HepG2 (cell line): ENCODE results near the gene NKD1. TPM values are rescaled to one million over a fixed set of nuclear protein-coding genes. Genes with fewer than 3 reads are reported as not detected.
A peak's percentile ranks its signal among the peaks of the same experiment; 100 is the strongest.

Experiments
- AKAP8 ChIP-seq: sonication (generic); formaldehyde crosslinking; IDR thresholded peaks from 2 replicates; pipeline ENCODE4 v1.5.1; 2020; ENCODE audit warnings: mild to moderate bottlenecking, missing genetic modification reagents
- HNF4A ChIP-seq: sonication (generic); formaldehyde crosslinking; IDR thresholded peaks from 2 replicates; pipeline ENCODE4 v1.4.0; 2020; ENCODE audit warnings: missing genetic modification reagents
- LCORL ChIP-seq, 2 experiments: fragments of 450-650 bp in 1 of 2; sonication (generic) in 1 of 2; formaldehyde crosslinking in 1 of 2; IDR thresholded peaks; 2 replicates each; pipeline versions ENCODE4 v1.5.0 to v1.6.1; 2017 to 2020; ENCODE audit warnings: antibody characterized with exemption in 1 of 2, missing genetic modification reagents in 1 of 2
- POLR2AphosphoS5 ChIP-seq: IDR thresholded peaks from 2 replicates; pipeline ENCODE4 v1.6.1; 2012; ENCODE audit warnings: low read depth, low read length
- POLR2G ChIP-seq: fragments of 200-400 bp; formaldehyde crosslinking; IDR thresholded peaks from 2 replicates; pipeline ENCODE4 v1.6.1; 2018; ENCODE audit warnings: mild to moderate bottlenecking, low read depth, low read length, moderate library complexity
- RBM22 ChIP-seq: fragments of 200-400 bp; formaldehyde crosslinking; optimal IDR thresholded peaks from 2 replicates; pipeline ENCODE3; 2017; ENCODE audit warnings: mild to moderate bottlenecking, low read length, moderate library complexity
- ZNF607 ChIP-seq: sonication (generic); formaldehyde crosslinking; IDR thresholded peaks from 2 replicates; pipeline ENCODE4 v1.5.1; 2020; ENCODE audit warnings: missing genetic modification reagents, mild to moderate bottlenecking, borderline replicate concordance
- polyA plus RNA-seq, 8 experiments: library from polyadenylated mRNA; depleted of rRNA in 3 of 8; stranded (reverse) in 7 of 8; unstranded in 1 of 8; fragments of >200 nt; fragmentation: Illumina TruSeq in 4 of 8; extraction: Trizol in 4 of 8; gene quantifications; 2 replicates each; pipeline versions ENCODE4 v1.2.1 to v1.2.3, GENCODE V29; 2011 to 2016; ENCODE audit warnings: low read depth in 4 of 8, missing spikeins in 1 of 8, mixed read lengths in 1 of 8; ENCODE audit not compliant: insufficient read depth in 1 of 8
- total RNA-seq, 5 experiments: library from RNA; depleted of rRNA; stranded (reverse); fragments of >200 nt; fragmentation: Illumina TruSeq; extraction: Trizol; gene quantifications; 2 replicates each; pipeline ENCODE4 v1.2.3, GENCODE V29; 2016; ENCODE audit warnings: low read depth in 1 of 5
- TF ChIP-seq, protein P1 (sequence below): sonication (generic); formaldehyde crosslinking; IDR thresholded peaks from 2 replicates; pipeline ENCODE4 v1.4.0; 2020; ENCODE audit warnings: missing genetic modification reagents
- TF ChIP-seq, protein P2 (sequence below): sonication (generic); formaldehyde crosslinking; conservative IDR thresholded peaks from 2 replicates; pipeline ENCODE4 v1.4.0; 2020; ENCODE audit warnings: missing genetic modification reagents
- TF ChIP-seq, protein P3 (sequence below): sonication (generic); formaldehyde crosslinking; conservative IDR thresholded peaks from 2 replicates; pipeline ENCODE4 v1.4.0; 2020; ENCODE audit warnings: missing genetic modification reagents
- TF ChIP-seq, protein P4 (sequence below): sonication (generic); formaldehyde crosslinking; IDR thresholded peaks from 2 replicates; pipeline ENCODE4 v1.5.1; 2020; ENCODE audit warnings: missing genetic modification reagents, mild to moderate bottlenecking, borderline replicate concordance
- TF ChIP-seq, protein P5 (sequence below): sonication (generic); formaldehyde crosslinking; IDR thresholded peaks from 2 replicates; pipeline ENCODE4 v1.4.0; 2020; ENCODE audit warnings: low read depth, mild to moderate bottlenecking, missing genetic modification reagents
- TF ChIP-seq, protein P6 (sequence below): sonication (generic); formaldehyde crosslinking; IDR thresholded peaks from 2 replicates; pipeline ENCODE4 v1.8.1; 2023; ENCODE audit warnings: mild to moderate bottlenecking, missing genetic modification reagents
- TF ChIP-seq, protein P7 (sequence below): sonication (generic); formaldehyde crosslinking; IDR thresholded peaks from 2 replicates; pipeline ENCODE4 v1.8.0; 2022; ENCODE audit warnings: mild to moderate bottlenecking, missing genetic modification reagents; ENCODE audit not compliant: insufficient replicate concordance

The NKD1 gene
- total and polyA plus RNA-seq, 2 of the 13 experiments (the other 11 are each of a cell fraction or from before 2014, with no cell fraction given) = 70.4 to 121 TPM

DNA sequence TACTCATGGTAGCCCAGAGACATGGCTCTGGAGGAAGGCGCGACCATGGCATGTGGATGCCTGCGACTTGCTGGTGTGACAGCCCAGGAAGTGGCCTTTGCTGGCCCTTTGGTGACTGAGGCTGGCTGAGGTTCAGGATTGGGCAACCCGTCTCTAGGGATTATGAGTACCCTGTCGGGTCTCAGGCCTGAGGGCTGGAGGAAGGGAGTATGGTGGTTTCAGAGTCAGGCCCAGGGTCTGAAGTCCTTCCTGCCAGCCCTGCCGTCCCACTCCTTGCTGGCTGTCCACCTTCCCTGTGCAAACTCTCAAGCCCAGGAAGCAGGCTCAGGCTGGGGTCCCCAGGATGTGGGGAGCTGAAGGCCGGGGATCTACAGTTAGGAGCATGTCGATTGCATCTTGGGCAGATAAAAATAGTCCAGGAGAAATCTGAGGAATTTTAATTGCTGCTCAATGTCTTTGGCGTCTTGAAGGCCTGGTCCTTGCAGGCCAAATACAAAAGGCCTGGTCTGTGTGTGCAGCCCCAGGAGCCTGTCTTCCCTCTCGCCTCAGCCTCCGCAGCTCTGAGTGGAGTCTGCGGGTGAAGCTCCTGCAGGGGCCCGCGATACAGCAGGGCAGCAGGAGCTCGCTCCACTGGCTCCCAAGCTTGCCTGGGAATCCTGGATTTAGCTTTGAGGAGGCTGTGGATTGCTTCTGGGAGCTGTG lies 52.5 kb downstream of the NKD1 start (continued):
- TF ChIP-seq, protein P1, sequence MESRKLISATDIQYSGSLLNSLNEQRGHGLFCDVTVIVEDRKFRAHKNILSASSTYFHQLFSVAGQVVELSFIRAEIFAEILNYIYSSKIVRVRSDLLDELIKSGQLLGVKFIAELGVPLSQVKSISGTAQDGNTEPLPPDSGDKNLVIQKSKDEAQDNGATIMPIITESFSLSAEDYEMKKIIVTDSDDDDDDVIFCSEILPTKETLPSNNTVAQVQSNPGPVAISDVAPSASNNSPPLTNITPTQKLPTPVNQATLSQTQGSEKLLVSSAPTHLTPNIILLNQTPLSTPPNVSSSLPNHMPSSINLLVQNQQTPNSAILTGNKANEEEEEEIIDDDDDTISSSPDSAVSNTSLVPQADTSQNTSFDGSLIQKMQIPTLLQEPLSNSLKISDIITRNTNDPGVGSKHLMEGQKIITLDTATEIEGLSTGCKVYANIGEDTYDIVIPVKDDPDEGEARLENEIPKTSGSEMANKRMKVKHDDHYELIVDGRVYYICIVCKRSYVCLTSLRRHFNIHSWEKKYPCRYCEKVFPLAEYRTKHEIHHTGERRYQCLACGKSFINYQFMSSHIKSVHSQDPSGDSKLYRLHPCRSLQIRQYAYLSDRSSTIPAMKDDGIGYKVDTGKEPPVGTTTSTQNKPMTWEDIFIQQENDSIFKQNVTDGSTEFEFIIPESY = peak; percentile 86
- TF ChIP-seq, protein P2, sequence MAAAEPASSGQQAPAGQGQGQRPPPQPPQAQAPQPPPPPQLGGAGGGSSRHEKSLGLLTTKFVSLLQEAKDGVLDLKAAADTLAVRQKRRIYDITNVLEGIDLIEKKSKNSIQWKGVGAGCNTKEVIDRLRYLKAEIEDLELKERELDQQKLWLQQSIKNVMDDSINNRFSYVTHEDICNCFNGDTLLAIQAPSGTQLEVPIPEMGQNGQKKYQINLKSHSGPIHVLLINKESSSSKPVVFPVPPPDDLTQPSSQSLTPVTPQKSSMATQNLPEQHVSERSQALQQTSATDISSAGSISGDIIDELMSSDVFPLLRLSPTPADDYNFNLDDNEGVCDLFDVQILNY (CRISPR knock-in tag) = no peak
- peak; percentile 58 for TF ChIP-seq HNF4A (CRISPR knock-in tag)
- TF ChIP-seq RBM22 = peak; percentile 98
- TF ChIP-seq, protein P3, sequence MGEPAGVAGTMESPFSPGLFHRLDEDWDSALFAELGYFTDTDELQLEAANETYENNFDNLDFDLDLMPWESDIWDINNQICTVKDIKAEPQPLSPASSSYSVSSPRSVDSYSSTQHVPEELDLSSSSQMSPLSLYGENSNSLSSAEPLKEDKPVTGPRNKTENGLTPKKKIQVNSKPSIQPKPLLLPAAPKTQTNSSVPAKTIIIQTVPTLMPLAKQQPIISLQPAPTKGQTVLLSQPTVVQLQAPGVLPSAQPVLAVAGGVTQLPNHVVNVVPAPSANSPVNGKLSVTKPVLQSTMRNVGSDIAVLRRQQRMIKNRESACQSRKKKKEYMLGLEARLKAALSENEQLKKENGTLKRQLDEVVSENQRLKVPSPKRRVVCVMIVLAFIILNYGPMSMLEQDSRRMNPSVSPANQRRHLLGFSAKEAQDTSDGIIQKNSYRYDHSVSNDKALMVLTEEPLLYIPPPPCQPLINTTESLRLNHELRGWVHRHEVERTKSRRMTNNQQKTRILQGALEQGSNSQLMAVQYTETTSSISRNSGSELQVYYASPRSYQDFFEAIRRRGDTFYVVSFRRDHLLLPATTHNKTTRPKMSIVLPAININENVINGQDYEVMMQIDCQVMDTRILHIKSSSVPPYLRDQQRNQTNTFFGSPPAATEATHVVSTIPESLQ = no peak
- TF ChIP-seq POLR2G = peak; percentile 55
- TF ChIP-seq, protein P4, sequence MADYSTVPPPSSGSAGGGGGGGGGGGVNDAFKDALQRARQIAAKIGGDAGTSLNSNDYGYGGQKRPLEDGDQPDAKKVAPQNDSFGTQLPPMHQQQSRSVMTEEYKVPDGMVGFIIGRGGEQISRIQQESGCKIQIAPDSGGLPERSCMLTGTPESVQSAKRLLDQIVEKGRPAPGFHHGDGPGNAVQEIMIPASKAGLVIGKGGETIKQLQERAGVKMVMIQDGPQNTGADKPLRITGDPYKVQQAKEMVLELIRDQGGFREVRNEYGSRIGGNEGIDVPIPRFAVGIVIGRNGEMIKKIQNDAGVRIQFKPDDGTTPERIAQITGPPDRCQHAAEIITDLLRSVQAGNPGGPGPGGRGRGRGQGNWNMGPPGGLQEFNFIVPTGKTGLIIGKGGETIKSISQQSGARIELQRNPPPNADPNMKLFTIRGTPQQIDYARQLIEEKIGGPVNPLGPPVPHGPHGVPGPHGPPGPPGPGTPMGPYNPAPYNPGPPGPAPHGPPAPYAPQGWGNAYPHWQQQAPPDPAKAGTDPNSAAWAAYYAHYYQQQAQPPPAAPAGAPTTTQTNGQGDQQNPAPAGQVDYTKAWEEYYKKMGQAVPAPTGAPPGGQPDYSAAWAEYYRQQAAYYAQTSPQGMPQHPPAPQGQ (CRISPR knock-in tag) = no peak
- TF ChIP-seq POLR2AphosphoS5 = 0 out of 2 replicates have a peak, but pooled peaks have one; percentile 7
- TF ChIP-seq AKAP8 = peak; percentile 18; the same call in 1 of the 2 replicates
- no peak for TF ChIP-seq ZNF607 (CRISPR knock-in tag)
- TF ChIP-seq, protein P5, sequence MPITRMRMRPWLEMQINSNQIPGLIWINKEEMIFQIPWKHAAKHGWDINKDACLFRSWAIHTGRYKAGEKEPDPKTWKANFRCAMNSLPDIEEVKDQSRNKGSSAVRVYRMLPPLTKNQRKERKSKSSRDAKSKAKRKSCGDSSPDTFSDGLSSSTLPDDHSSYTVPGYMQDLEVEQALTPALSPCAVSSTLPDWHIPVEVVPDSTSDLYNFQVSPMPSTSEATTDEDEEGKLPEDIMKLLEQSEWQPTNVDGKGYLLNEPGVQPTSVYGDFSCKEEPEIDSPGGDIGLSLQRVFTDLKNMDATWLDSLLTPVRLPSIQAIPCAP = 0 out of 2 replicates have a peak, but pooled peaks have one; percentile 26
- no peak for TF ChIP-seq LCORL (IDR thresholded peaks at IDR 0.05)
- TF ChIP-seq LCORL (CRISPR knock-in tag; IDR thresholded peaks at IDR 0.05) = no peak
- TF ChIP-seq, protein P6, sequence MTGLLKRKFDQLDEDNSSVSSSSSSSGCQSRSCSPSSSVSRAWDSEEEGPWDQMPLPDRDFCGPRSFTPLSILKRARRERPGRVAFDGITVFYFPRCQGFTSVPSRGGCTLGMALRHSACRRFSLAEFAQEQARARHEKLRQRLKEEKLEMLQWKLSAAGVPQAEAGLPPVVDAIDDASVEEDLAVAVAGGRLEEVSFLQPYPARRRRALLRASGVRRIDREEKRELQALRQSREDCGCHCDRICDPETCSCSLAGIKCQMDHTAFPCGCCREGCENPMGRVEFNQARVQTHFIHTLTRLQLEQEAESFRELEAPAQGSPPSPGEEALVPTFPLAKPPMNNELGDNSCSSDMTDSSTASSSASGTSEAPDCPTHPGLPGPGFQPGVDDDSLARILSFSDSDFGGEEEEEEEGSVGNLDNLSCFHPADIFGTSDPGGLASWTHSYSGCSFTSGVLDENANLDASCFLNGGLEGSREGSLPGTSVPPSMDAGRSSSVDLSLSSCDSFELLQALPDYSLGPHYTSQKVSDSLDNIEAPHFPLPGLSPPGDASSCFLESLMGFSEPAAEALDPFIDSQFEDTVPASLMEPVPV (CRISPR knock-in tag) = no peak
- TF ChIP-seq, protein P7, sequence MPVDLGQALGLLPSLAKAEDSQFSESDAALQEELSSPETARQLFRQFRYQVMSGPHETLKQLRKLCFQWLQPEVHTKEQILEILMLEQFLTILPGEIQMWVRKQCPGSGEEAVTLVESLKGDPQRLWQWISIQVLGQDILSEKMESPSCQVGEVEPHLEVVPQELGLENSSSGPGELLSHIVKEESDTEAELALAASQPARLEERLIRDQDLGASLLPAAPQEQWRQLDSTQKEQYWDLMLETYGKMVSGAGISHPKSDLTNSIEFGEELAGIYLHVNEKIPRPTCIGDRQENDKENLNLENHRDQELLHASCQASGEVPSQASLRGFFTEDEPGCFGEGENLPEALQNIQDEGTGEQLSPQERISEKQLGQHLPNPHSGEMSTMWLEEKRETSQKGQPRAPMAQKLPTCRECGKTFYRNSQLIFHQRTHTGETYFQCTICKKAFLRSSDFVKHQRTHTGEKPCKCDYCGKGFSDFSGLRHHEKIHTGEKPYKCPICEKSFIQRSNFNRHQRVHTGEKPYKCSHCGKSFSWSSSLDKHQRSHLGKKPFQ (CRISPR knock-in tag) = no peak
